ENCODE results near the gene ORC6. TPM values are rescaled to one million over a fixed set of nuclear protein-coding genes. Genes with fewer than 3 reads are reported as not detected.

Gene ORC6
- total and polyA plus RNA-seq, 2 donors (not counting 1 experiment from before 2014, with no cell fraction given): 5.0 to 9.5 TPM

DNA sequence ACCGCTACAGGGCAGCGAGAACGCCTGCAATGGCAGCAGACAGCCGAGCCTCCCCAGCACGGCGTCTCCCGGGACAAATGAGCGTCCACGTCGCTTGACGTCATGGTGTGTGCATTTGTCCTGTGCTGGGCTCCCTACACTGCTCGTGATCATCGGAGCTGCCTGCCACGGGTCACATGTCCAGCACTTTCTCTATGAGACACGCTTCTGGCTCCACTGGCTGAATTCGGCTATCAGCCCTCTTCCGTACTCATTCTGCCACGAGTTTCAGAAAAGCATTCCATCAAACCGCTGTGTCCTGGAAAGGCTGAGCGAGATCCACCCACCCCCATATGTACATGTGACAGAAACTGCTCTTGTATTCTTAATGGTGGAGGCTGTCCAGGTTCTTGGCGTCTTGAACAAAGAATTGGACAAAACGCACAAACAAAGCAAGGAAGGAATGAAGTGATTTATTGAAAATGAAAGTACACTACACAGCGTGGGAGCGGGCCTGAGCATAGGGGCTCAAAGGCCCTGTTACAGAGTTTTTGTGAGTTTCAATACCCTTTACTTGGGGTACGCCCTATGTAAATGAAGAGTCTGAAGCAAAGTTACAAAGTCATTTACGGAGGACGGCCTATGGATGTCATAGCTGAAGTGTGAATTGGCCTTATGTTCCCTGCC is 39.7 kb upstream of the ORC6 start:
- Histone ChIP-seq H3K27ac (ENCODE audit: insufficient read depth, low read length) (peak overlapping the region; percentile 89), H3K9me3 (ENCODE audit: control insufficient read depth, insufficient read depth, low read depth, low read length) (no peaks in the 10 kb centered on the region), H3K27me3 (ENCODE audit: control insufficient read depth, insufficient read depth, low read length) (no peaks in the 10 kb centered on the region), H3K4me1 (ENCODE audit: control insufficient read depth, extremely low read depth, insufficient read depth, low read length) (peaks cover 7% of the 10 kb centered on the region), H3K4me2 (ENCODE audit: extremely low read depth, insufficient read depth, low read length) (peak overlapping the region; percentile 94), H3K4me3 (replicated peaks in 1 of 4; ENCODE audit: control extremely low read depth in 1 of 4, insufficient read depth in 1 of 4, low read depth in 3 of 4, low read length in 4 of 4) (peak overlapping the region; percentile 41 to 51 (median 44)), H3K79me2 (ENCODE audit: control insufficient read depth, insufficient read depth, low read length) (no peaks in the 10 kb centered on the region), H2AFZ (ENCODE audit: low read length) (peak overlapping the region; percentile 72), H3K9ac (ENCODE audit: insufficient read depth, low read length) (peak overlapping the region; percentile 23), H3K36me3 (ENCODE audit: control insufficient read depth, insufficient read depth, low read length) (no peaks in the 10 kb centered on the region), H4K20me1 (ENCODE audit: control insufficient read depth, extremely low read depth, insufficient read depth, low read length) (no peaks in the 10 kb centered on the region)
- TF ChIP-seq, protein P1, sequence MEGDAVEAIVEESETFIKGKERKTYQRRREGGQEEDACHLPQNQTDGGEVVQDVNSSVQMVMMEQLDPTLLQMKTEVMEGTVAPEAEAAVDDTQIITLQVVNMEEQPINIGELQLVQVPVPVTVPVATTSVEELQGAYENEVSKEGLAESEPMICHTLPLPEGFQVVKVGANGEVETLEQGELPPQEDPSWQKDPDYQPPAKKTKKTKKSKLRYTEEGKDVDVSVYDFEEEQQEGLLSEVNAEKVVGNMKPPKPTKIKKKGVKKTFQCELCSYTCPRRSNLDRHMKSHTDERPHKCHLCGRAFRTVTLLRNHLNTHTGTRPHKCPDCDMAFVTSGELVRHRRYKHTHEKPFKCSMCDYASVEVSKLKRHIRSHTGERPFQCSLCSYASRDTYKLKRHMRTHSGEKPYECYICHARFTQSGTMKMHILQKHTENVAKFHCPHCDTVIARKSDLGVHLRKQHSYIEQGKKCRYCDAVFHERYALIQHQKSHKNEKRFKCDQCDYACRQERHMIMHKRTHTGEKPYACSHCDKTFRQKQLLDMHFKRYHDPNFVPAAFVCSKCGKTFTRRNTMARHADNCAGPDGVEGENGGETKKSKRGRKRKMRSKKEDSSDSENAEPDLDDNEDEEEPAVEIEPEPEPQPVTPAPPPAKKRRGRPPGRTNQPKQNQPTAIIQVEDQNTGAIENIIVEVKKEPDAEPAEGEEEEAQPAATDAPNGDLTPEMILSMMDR (conservative IDR thresholded peaks at IDR 0.05 in 1 of 2, IDR thresholded peaks at IDR 0.05 in 1 of 2; ENCODE audit: low read depth in 1 of 2, low read length in 2 of 2): no peak
- no peak for TF ChIP-seq EZH2 (IDR thresholded peaks at IDR 0.05; ENCODE audit: low read length, missing control alignments)
- peak; percentile 72 to 82 for DNase-seq (ENCODE audit: low read depth in 2 of 2)

DNA sequence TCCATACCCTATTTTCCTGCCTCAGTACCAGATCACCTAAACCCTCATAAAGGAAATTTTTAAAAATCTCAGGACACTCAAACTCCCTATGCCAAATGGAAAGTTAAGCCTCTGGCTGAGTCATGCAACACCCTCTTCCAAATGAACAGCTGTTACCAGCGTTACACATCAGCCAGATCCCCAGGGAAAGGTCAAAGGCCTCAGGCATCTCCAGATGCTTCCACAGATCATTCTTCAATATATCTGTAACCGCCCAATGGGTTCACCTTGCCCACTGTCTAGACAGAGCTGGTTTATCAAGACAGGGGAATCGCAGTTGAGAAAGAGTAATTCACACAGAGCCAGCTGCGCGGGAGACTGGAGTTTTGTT is 39.2 kb upstream of the ORC6 start:
- H4K20me1 ChIP-seq (ENCODE audit: control insufficient read depth, extremely low read depth, insufficient read depth, low read length): no peaks in the 10 kb centered on the region
- H3K9me3 ChIP-seq (ENCODE audit: control insufficient read depth, insufficient read depth, low read depth, low read length): no peaks in the 10 kb centered on the region
- H3K4me2 ChIP-seq (ENCODE audit: extremely low read depth, insufficient read depth, low read length): peak overlapping the region; percentile 94
- H3K27ac ChIP-seq (ENCODE audit: insufficient read depth, low read length): peak overlapping the region; percentile 89
- H3K4me3 ChIP-seq (replicated peaks in 1 of 4; ENCODE audit: control extremely low read depth in 1 of 4, insufficient read depth in 1 of 4, low read depth in 3 of 4, low read length in 4 of 4): peak overlapping the region; percentile 41 to 51 (median 44)
- no peaks in the 10 kb centered on the region for H3K36me3 ChIP-seq (ENCODE audit: control insufficient read depth, insufficient read depth, low read length)
- peaks cover 7% of the 10 kb centered on the region for H3K4me1 ChIP-seq (ENCODE audit: control insufficient read depth, extremely low read depth, insufficient read depth, low read length)
- H2AFZ ChIP-seq (ENCODE audit: low read length): peak overlapping the region; percentile 15
- peak; percentile 46 to 90 for DNase-seq (ENCODE audit: low read depth in 2 of 2)
- no peak for TF ChIP-seq EZH2 (IDR thresholded peaks at IDR 0.05; ENCODE audit: low read length, missing control alignments)
- TF ChIP-seq, protein P1 (conservative IDR thresholded peaks at IDR 0.05 in 1 of 2, IDR thresholded peaks at IDR 0.05 in 1 of 2; ENCODE audit: low read depth in 1 of 2, low read length in 2 of 2): no peak
- no peaks in the 10 kb centered on the region for H3K27me3 ChIP-seq (ENCODE audit: control insufficient read depth, insufficient read depth, low read length)
- no peak overlapping the region for H3K9ac ChIP-seq (ENCODE audit: insufficient read depth, low read length)
- H3K79me2 ChIP-seq (ENCODE audit: control insufficient read depth, insufficient read depth, low read length): no peaks in the 10 kb centered on the region

DNA sequence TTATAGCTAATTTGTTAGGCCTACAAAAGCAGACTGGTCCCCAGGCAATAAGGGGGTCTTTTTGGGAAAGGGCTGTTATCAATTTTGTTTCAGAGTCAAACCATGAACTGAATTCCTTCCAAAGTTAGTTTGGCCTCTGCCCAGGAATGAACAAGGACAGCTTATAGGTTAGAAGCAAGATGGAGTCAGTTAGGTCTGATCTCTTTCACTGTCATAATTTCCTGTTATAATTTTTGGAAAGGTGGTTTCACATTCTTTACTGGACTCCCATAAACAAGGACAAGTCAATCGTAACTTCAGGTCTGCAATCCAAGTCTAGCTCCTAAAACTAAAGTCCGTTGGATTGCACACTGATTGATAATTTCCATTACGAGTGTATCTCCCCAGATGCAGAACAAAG is 38.2 kb upstream of the ORC6 start:
- Histone ChIP-seq H3K36me3 (ENCODE audit: control insufficient read depth, insufficient read depth, low read length) (no peaks in the 10 kb centered on the region), H3K9ac (ENCODE audit: insufficient read depth, low read length) (no peak overlapping the region), H3K27me3 (ENCODE audit: control insufficient read depth, insufficient read depth, low read length) (no peaks in the 10 kb centered on the region), H3K4me3 (replicated peaks in 1 of 4; ENCODE audit: control extremely low read depth in 1 of 4, insufficient read depth in 1 of 4, low read depth in 3 of 4, low read length in 4 of 4) (no peak overlapping the region), H3K4me1 (ENCODE audit: control insufficient read depth, extremely low read depth, insufficient read depth, low read length) (peaks cover 7% of the 10 kb centered on the region), H3K27ac (ENCODE audit: insufficient read depth, low read length) (no peak overlapping the region), H3K9me3 (ENCODE audit: control insufficient read depth, insufficient read depth, low read depth, low read length) (no peaks in the 10 kb centered on the region), H3K4me2 (ENCODE audit: extremely low read depth, insufficient read depth, low read length) (no peak overlapping the region), H2AFZ (ENCODE audit: low read length) (no peak overlapping the region), H3K79me2 (ENCODE audit: control insufficient read depth, insufficient read depth, low read length) (no peaks in the 10 kb centered on the region), H4K20me1 (ENCODE audit: control insufficient read depth, extremely low read depth, insufficient read depth, low read length) (no peaks in the 10 kb centered on the region)
- TF ChIP-seq EZH2 (IDR thresholded peaks at IDR 0.05; ENCODE audit: low read length, missing control alignments): no peak
- no peak for DNase-seq (ENCODE audit: low read depth in 2 of 2)

Data from fibroblast of lung (primary cell).